ENCODE data around the gene TCL1A.
"Not testable (repeated sequence)": the region's sequence is repeated elsewhere in the genome, so short reads cannot be mapped to it uniquely, and the experiment has no call there.

Gene TCL1A

GRCh38 chr14:95674613-95675012, 39.3 kb downstream of the TCL1A start:
- DNase-seq: no peak

- DNase-seq: no peak
These were observed 45.6 kb downstream of the TCL1A start for GRCh38 chr14:95668235-95668772.

- peak; percentile 24 for DNase-seq
These were observed 46.7 kb downstream of the TCL1A start for GRCh38 chr14:95667249-95667693.

DNA sequence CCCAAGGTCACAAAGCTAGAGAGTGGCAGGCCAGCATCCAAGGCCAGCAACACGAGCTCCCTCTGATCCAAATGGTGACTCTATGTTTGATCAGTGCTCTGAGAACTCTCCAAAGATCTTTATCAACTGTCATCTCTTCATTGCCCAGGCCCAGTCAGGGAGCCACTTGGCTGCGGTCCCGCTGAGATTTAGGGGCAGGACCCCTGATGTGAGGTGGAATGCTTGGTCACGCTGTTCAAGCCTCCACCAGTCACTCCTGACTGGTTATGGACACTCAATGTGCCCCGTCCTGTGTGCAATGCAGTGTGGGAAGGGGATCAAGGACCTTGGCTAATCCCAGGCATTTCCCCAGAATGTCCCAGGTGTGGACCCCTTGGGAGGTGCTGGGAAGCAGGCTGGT, 47.5 kb downstream of the TCL1A start:
- DNase-seq: no peak

GRCh38 chr14:95665530-95665929, 48.4 kb downstream of the TCL1A start:
- DNase-seq: not testable (repeated sequence)

DNA sequence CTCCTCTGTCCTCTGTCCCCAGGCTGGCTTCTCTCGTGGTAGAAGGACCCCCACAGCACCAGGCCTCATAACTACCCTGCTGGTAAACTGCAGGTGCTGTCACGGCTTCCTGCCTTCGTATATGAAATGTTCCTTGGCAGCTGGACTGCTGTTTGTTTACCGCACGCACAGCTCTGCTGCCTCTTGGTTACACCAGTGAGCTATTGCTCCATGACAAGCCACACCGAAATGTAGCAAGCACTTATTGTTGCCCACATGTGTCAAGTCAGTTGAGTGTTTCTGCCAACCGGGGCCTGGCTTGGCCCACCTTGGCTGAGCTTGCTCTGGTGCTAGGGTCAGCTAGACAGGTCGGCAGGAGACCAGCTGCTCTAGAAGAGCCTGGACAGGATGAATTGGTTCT, 49.4 kb downstream of the TCL1A start:
- no peak for DNase-seq

- no peak for DNase-seq
These were observed 49.9 kb downstream of the TCL1A start for GRCh38 chr14:95664066-95664465.

GRCh38 chr14:95663226-95663797, 50.6 kb downstream of the TCL1A start:
- no peak for DNase-seq

GRCh38 chr14:95662376-95663186, 51.3 kb downstream of the TCL1A start:
- DNase-seq: no peak

DNA sequence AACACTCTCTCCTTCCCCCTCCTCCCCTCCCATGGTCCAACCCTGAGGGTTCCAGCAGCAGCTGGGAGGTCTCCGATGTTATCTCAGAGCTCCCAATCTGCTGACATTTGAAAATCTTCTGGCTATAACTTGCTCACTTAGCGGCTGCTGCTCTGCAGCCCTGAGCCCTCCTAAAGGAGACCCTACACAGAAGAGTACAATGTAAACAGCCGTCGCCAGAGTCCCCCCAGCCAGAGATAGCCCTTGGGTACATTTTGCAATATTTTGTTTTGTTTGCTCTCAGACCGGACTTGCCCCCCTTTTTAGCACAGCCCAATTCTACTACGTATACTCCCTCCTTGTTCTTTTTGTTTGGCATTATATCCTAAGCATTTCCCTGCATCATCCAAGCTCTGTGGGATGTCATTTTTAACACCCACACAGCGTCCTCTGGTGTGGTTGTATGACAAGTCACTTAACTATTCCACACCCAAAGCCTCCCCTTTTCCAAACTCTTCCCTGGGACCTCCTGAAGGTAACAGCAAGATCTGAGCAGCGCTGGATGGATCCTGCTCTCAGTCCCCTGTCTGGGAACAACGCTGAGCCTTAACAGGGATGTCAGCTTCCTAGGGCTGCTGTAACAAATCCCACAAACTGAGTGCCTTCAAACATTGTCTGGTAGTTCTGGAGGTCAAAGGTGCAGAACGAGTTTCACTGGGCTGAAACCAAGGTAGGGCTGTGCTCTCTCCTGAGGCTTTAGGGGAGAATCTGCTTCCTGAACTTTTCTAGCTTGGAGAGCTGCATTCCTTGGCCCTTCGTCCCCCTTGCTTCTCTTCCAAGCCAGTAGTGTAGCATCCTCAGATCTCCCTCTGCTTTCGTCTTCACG, 53.0 kb downstream of the TCL1A start:
- DNase-seq: no peak

DNA sequence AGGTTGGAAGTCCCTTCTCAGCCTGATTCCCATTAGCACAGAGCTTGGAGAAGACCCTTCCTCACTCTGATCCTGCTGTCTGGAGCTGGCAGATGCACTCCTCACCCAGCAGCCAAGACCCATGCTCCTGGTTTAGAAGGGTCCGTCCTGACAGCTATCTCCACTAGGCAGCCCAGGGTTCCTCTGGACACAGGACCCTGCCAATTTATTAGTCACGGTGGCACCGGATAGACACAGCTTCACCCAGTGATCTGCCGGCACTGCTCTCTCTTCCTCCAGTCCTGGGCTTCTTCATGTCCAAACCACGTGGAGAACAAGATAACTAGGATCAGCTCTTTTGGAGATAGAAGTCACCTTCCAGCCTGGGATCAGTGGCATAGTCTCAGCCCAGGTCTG, 53.9 kb downstream of the TCL1A start:
- no peak for DNase-seq

All from femur (tissue), 1 donor.